ENCODE data around the gene ELL.

DNA sequence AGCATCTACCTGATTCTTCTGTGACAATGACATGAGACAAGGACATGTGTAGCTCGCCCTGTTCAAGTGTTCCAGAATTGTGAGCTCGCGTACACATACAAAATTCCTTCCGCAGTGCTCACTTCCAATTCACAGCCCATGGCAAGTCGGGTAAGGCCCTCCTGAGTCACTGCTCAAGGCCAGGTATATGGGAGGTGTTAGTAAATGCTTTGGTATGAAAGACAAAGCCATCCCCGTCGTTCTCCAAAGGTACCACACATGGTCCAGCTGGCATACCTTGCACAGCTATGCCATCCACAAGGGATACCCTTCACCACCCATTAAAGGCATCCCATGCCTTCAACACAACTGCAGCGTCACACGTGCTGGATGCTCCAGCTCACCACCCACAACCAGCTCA is 4.4 kb upstream of the ELL start:
- TF ChIP-seq, protein P1, sequence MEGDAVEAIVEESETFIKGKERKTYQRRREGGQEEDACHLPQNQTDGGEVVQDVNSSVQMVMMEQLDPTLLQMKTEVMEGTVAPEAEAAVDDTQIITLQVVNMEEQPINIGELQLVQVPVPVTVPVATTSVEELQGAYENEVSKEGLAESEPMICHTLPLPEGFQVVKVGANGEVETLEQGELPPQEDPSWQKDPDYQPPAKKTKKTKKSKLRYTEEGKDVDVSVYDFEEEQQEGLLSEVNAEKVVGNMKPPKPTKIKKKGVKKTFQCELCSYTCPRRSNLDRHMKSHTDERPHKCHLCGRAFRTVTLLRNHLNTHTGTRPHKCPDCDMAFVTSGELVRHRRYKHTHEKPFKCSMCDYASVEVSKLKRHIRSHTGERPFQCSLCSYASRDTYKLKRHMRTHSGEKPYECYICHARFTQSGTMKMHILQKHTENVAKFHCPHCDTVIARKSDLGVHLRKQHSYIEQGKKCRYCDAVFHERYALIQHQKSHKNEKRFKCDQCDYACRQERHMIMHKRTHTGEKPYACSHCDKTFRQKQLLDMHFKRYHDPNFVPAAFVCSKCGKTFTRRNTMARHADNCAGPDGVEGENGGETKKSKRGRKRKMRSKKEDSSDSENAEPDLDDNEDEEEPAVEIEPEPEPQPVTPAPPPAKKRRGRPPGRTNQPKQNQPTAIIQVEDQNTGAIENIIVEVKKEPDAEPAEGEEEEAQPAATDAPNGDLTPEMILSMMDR (IDR thresholded peaks at IDR 0.05): no peak
- no peak for TF ChIP-seq POLR2AphosphoS5 (IDR thresholded peaks at IDR 0.05; ENCODE audit: low read depth, low read length)
- TF ChIP-seq SIN3A (IDR thresholded peaks at IDR 0.05; ENCODE audit: borderline replicate concordance, insufficient read depth, low read depth, low read length): no peak
- no peak for TF ChIP-seq TCF7L2 (IDR thresholded peaks at IDR 0.05; ENCODE audit: low read depth, low read length)
